Measurements from ENCODE around the gene CETP.

CETP gene

DNA sequence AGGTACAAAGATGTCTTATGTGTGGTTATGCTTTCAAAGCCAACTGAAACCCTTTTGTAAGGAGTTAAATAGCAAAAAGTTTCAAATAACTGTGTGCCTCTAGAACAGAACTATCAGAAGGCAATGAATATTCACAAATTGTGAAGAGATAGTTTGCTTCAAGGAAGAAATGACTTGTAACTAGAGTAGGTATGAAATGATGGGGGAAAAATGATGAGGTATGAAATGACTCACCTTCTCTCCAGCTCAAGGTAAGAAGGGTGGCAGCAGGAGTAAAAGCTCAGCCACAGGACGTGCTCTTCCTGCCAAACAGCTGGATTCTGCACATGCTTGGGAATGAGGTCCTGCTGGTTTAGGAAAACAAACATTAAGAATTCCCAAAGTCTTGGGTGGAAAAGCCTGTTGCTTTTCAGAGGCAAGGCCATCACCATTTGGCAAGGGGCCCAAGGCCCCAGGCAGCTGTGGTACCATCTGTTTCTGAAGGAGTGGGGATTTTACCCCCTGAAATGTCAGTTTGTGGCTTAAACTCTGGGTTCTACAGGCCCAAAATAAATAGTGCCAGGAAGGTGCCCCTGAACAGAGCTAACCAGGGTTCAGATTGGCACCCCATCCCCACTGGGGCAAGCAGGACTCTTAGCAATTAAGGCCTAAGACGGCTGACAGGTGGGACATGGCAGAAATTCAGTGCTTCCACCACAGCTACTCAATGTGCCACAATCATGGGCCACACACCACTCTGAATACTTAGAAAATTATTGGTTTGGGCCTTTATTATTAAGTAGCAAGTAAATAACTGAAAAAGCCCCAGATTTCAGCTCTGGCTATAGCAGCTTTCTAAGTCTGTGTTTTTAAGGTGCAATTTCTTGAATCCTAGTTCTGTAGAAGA, 16.6 kb upstream of the CETP start:
- ATAC-seq (ENCODE audit: insufficient read depth, low read depth) (0 out of 3 replicates have a peak, but pooled peaks have one; percentile 17), DNase-seq (no peak)
- no peak overlapping the region for H2AFZ ChIP-seq (ENCODE audit: low read depth, low read length)
- TF ChIP-seq, protein P1, sequence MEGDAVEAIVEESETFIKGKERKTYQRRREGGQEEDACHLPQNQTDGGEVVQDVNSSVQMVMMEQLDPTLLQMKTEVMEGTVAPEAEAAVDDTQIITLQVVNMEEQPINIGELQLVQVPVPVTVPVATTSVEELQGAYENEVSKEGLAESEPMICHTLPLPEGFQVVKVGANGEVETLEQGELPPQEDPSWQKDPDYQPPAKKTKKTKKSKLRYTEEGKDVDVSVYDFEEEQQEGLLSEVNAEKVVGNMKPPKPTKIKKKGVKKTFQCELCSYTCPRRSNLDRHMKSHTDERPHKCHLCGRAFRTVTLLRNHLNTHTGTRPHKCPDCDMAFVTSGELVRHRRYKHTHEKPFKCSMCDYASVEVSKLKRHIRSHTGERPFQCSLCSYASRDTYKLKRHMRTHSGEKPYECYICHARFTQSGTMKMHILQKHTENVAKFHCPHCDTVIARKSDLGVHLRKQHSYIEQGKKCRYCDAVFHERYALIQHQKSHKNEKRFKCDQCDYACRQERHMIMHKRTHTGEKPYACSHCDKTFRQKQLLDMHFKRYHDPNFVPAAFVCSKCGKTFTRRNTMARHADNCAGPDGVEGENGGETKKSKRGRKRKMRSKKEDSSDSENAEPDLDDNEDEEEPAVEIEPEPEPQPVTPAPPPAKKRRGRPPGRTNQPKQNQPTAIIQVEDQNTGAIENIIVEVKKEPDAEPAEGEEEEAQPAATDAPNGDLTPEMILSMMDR (IDR thresholded peaks at IDR 0.05; ENCODE audit: borderline replicate concordance, extremely low read depth, low read length, poor library complexity, severe bottlenecking), result no peak
- TF ChIP-seq EZH2 (IDR thresholded peaks at IDR 0.05; ENCODE audit: borderline replicate concordance, low read depth, low read length, severe bottlenecking), result no peak
- H3K9ac ChIP-seq (ENCODE audit: low read depth, low read length), result no peak overlapping the region
- no peak overlapping the region for H3K4me2 ChIP-seq (ENCODE audit: insufficient read depth, low read length)
- H3K4me1 ChIP-seq (ENCODE audit: insufficient read depth, low read length), result no peaks in the 10 kb centered on the region
- H3K27ac ChIP-seq (ENCODE audit: low read length), result no peak overlapping the region
- H3K4me3 ChIP-seq (ENCODE audit: low read depth in 1 of 2, low read length in 2 of 2), result no peak overlapping the region
- H3K9me3 ChIP-seq (ENCODE audit: insufficient read depth, low read length, severe bottlenecking), result no peaks in the 10 kb centered on the region
- peaks cover 4% of the 10 kb centered on the region; the same call in 1 of the 2 replicates for H4K20me1 ChIP-seq (ENCODE audit: insufficient read depth, low read length)
- H3K27me3 ChIP-seq (ENCODE audit: insufficient read depth, low read length, poor library complexity), result no peaks in the 10 kb centered on the region
- no peaks in the 10 kb centered on the region for H3K79me2 ChIP-seq (ENCODE audit: insufficient read depth, low read length)
- H3K36me3 ChIP-seq (ENCODE audit: insufficient read depth, low read length), result peaks cover 52% of the 10 kb centered on the region

DNA sequence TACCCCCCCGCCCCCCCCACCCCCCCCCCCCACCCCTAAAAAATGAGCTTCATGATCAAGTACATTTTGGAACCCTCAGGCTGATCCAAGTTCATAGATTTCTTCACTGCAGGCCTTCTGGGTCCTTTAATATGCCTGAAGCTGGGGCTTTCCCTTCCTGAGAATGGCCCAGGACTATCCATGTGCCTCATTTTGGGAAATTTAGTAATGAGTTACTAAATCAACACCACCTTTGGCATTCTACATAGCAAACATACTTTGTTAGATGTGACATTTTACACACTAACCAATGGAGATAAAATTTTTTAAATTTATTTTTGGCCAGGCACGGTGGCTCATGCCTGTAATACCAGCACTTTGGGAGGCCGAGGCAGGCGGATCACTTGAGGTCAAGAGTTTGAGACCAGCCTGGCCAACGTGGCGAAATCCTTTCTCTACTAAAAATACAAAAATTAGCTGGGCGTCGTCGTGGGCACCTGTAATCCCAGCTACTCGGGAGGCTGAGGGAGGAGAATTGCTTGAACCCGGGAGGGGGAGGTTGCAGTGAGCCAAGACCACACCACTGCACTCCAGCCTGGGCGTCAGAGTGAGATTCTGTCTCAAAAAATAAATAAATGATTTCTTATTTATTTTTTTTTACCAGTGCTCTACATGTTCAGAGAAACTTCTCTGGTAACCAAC, 15.8 kb upstream of the CETP start:
- Histone ChIP-seq H3K36me3 (ENCODE audit: insufficient read depth, low read length) (peaks cover 44% of the 10 kb centered on the region), H3K4me2 (ENCODE audit: insufficient read depth, low read length) (no peak overlapping the region), H3K79me2 (ENCODE audit: insufficient read depth, low read length) (no peaks in the 10 kb centered on the region), H4K20me1 (ENCODE audit: insufficient read depth, low read length) (peaks cover 4% of the 10 kb centered on the region; the same call in 1 of the 2 replicates), H3K4me3 (ENCODE audit: low read depth in 1 of 2, low read length in 2 of 2) (no peak overlapping the region), H2AFZ (ENCODE audit: low read depth, low read length) (no peak overlapping the region), H3K27me3 (ENCODE audit: insufficient read depth, low read length, poor library complexity) (no peaks in the 10 kb centered on the region), H3K9me3 (ENCODE audit: insufficient read depth, low read length, severe bottlenecking) (no peaks in the 10 kb centered on the region), H3K9ac (ENCODE audit: low read depth, low read length) (no peak overlapping the region), H3K27ac (ENCODE audit: low read length) (no peak overlapping the region), H3K4me1 (ENCODE audit: insufficient read depth, low read length) (no peaks in the 10 kb centered on the region)
- ATAC-seq (ENCODE audit: insufficient read depth, low read depth) (no peak), DNase-seq (no peak)
- TF ChIP-seq EZH2 (IDR thresholded peaks at IDR 0.05; ENCODE audit: borderline replicate concordance, low read depth, low read length, severe bottlenecking), result no peak
- TF ChIP-seq, protein P1 (IDR thresholded peaks at IDR 0.05; ENCODE audit: borderline replicate concordance, extremely low read depth, low read length, poor library complexity, severe bottlenecking), result no peak

DNA sequence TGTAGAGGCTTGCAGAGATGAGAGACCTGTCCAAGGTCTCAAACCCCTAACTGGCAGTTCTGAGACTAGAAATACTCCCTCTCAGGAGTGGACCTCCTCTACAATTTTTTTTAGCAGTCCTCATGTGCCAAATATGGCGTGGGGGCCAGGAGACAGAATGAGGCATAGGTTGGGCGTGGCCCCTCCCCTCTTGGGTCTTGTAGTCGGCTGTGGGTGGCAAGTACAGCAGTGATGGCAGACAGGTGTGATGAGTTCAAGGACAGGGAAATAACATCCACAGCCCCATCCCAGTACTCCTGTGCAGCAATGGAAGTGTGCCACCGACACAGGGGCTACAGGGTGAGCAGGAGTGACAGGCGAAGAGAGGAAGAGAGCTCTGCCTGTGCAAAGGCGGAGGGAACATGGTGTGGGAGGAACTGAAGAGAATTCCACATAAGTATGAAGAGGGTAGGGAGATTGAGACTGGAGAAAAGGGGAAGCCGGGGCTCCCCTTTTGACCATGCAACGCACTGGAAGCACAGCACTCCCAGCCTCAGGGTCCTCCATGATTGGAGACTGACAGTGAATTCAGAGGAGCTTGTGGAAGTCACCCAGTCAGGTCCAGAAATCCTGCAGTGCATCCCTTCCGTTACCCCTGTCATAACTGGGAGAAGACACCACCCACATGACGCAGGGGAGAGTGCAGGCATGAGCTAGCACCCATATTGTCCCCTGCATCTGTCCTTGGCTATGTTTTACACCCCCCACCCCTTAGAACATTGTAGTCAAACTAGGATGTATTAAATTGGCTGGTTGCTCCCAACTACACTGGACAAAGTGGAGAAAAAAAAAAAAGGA, 14.8 kb upstream of the CETP start:
- ATAC-seq (ENCODE audit: insufficient read depth, low read depth) (no peak; the same call in 2 of the 3 replicates), DNase-seq (no peak)
- H3K79me2 ChIP-seq (ENCODE audit: insufficient read depth, low read length), result no peaks in the 10 kb centered on the region
- H3K4me1 ChIP-seq (ENCODE audit: insufficient read depth, low read length), result no peaks in the 10 kb centered on the region
- no peaks in the 10 kb centered on the region for H3K9me3 ChIP-seq (ENCODE audit: insufficient read depth, low read length, severe bottlenecking)
- no peak overlapping the region for H2AFZ ChIP-seq (ENCODE audit: low read depth, low read length)
- no peak overlapping the region for H3K27ac ChIP-seq (ENCODE audit: low read length)
- peaks cover 35% of the 10 kb centered on the region for H3K36me3 ChIP-seq (ENCODE audit: insufficient read depth, low read length)
- peaks cover 2% of the 10 kb centered on the region; the same call in 1 of the 2 replicates for H4K20me1 ChIP-seq (ENCODE audit: insufficient read depth, low read length)
- no peak overlapping the region for H3K9ac ChIP-seq (ENCODE audit: low read depth, low read length)
- TF ChIP-seq EZH2 (IDR thresholded peaks at IDR 0.05; ENCODE audit: borderline replicate concordance, low read depth, low read length, severe bottlenecking), result no peak
- TF ChIP-seq, protein P1 (IDR thresholded peaks at IDR 0.05; ENCODE audit: borderline replicate concordance, extremely low read depth, low read length, poor library complexity, severe bottlenecking), result no peak
- no peak overlapping the region for H3K4me2 ChIP-seq (ENCODE audit: insufficient read depth, low read length)
- no peak overlapping the region for H3K4me3 ChIP-seq (ENCODE audit: low read depth in 1 of 2, low read length in 2 of 2)
- H3K27me3 ChIP-seq (ENCODE audit: insufficient read depth, low read length, poor library complexity), result no peaks in the 10 kb centered on the region
